H9 (cell line): ENCODE results near the gene GOLT1A. TPM values are rescaled to one million over a fixed set of nuclear protein-coding genes. Genes with fewer than 3 reads are reported as not detected.

ENCODE experiments used
- DNase-seq: peaks from one replicate; pipeline ENCODE4 v3.0.0-alpha.2; 2017
- H2AFZ ChIP-seq: one replicate; pipeline ENCODE4 v1.6.1; 2013; ENCODE audit warnings: mild to moderate bottlenecking, low read length, control low read depth, moderate library complexity
- H2AK5ac ChIP-seq: 2 replicates; pipeline ENCODE4 v1.6.1; 2013; ENCODE audit warnings: low read length, control low read depth, mixed read lengths; ENCODE audit not compliant: insufficient read length
- H2BK120ac ChIP-seq: one replicate; pipeline ENCODE4 v1.6.1; 2013; ENCODE audit warnings: low read depth, mild to moderate bottlenecking, low read length, control low read depth, inconsistent platforms; ENCODE audit not compliant: poor library complexity, severe bottlenecking
- H2BK12ac ChIP-seq: 2 replicates; pipeline ENCODE4 v1.6.1; 2013; ENCODE audit warnings: low read length, control low read depth, mixed read lengths, low read depth; ENCODE audit not compliant: insufficient read length
- H2BK15ac ChIP-seq: 2 replicates; pipeline ENCODE4 v1.6.1; 2013; ENCODE audit warnings: low read depth, low read length, control low read depth
- H2BK20ac ChIP-seq: one replicate; pipeline ENCODE4 v1.6.1; 2013; ENCODE audit warnings: low read depth, mild to moderate bottlenecking, low read length, control low read depth, inconsistent platforms; ENCODE audit not compliant: poor library complexity, severe bottlenecking
- H2BK5ac ChIP-seq: 2 replicates; pipeline ENCODE4 v1.6.1; 2013; ENCODE audit warnings: low read length, control low read depth, mixed read lengths; ENCODE audit not compliant: insufficient read length
- H3K14ac ChIP-seq: 2 replicates; pipeline ENCODE4 v1.6.1; 2013; ENCODE audit warnings: low read length, control low read depth; ENCODE audit not compliant: insufficient read depth
- H3K18ac ChIP-seq: 2 replicates; pipeline ENCODE4 v1.6.1; 2013; ENCODE audit warnings: low read depth, mild to moderate bottlenecking, mixed read lengths, low read length, control low read depth; ENCODE audit not compliant: insufficient read length
- H3K23ac ChIP-seq: 2 replicates; pipeline ENCODE4 v1.6.1; 2013; ENCODE audit warnings: low read length, control low read depth, mixed read lengths, low read depth; ENCODE audit not compliant: insufficient read length
- H3K23me2 ChIP-seq: 2 replicates; pipeline ENCODE4 v1.6.1; 2013; ENCODE audit warnings: low read depth, mild to moderate bottlenecking, mixed read lengths, low read length, control low read depth; ENCODE audit not compliant: insufficient read length, poor library complexity, severe bottlenecking
- H3K27ac ChIP-seq: 2 replicates; pipeline ENCODE4 v1.5.1; 2013; ENCODE audit warnings: low read length, control low read depth, mixed read lengths, low read depth; ENCODE audit not compliant: insufficient read length
- H3K27me3 ChIP-seq: 2 replicates; pipeline ENCODE4 v1.6.1; 2013; ENCODE audit warnings: low read length, control low read depth, inconsistent platforms; ENCODE audit not compliant: insufficient read depth
- H3K4ac ChIP-seq: 2 replicates; pipeline ENCODE4 v1.6.1; 2013; ENCODE audit warnings: low read depth, mild to moderate bottlenecking, control low read depth, inconsistent platforms, low read length, moderate library complexity
- H3K4me1 ChIP-seq: 2 replicates; pipeline ENCODE4 v1.6.1; 2013; ENCODE audit warnings: low read length, control low read depth, inconsistent platforms; ENCODE audit not compliant: insufficient read depth
- H3K4me2 ChIP-seq: 2 replicates; pipeline ENCODE4 v1.6.1; 2013; ENCODE audit warnings: low read length, control low read depth, mixed read lengths; ENCODE audit not compliant: insufficient read length, insufficient read depth
- H3K56ac ChIP-seq: 2 replicates; pipeline ENCODE4 v1.6.1; 2013; ENCODE audit warnings: low read depth, mild to moderate bottlenecking, mixed read lengths, low read length, control low read depth; ENCODE audit not compliant: insufficient read length
- H3K79me1 ChIP-seq: 2 replicates; pipeline ENCODE4 v1.6.1; 2013; ENCODE audit warnings: low read depth, mild to moderate bottlenecking, moderate library complexity, low read length, control low read depth, inconsistent platforms; ENCODE audit not compliant: insufficient read depth, poor library complexity, severe bottlenecking
- H3K79me2 ChIP-seq: 2 replicates; pipeline ENCODE4 v1.6.1; 2013; ENCODE audit warnings: low read length, control low read depth, inconsistent platforms; ENCODE audit not compliant: insufficient read depth
- H3K9ac ChIP-seq: 2 replicates; pipeline ENCODE4 v1.6.1; 2013; ENCODE audit warnings: low read length, control low read depth, mixed read lengths; ENCODE audit not compliant: insufficient read length; ENCODE audit errors: extremely low read depth
- H3K9me3 ChIP-seq: one replicate; pipeline ENCODE4 v1.6.1; 2013; ENCODE audit warnings: low read depth, low read length, inconsistent platforms; ENCODE audit not compliant: control insufficient read depth
- H3T11ph ChIP-seq: one replicate; pipeline ENCODE4 v1.6.1; 2013; ENCODE audit warnings: mild to moderate bottlenecking, low read length, control low read depth, inconsistent platforms
- H4K20me1 ChIP-seq: one replicate; pipeline ENCODE4 v1.6.1; 2013; ENCODE audit not compliant: control insufficient read depth, insufficient read length, insufficient read depth
- H4K5ac ChIP-seq: 2 replicates; pipeline ENCODE4 v1.6.1; 2013; ENCODE audit warnings: low read depth, mild to moderate bottlenecking, mixed read lengths, low read length, control low read depth; ENCODE audit not compliant: insufficient read length
- H4K8ac ChIP-seq: replicated peaks from 2 replicates; pipeline ENCODE4 v1.6.1; 2013; ENCODE audit warnings: low read length, control low read depth, mixed read lengths, low read depth; ENCODE audit not compliant: insufficient read length
- H4K91ac ChIP-seq: 2 replicates; pipeline ENCODE4 v1.6.1; 2013; ENCODE audit warnings: low read depth, mild to moderate bottlenecking, moderate library complexity, mixed read lengths, low read length, control low read depth; ENCODE audit not compliant: insufficient read length
- H3K27ac Mint-ChIP-seq, 3 experiments: 2 replicates in 2 of 3; 3 replicates in 1 of 3; pipeline ENCODE4 v1.8.0; 2020 to 2021; ENCODE audit warnings: mixed read lengths in 3 of 3, mild to moderate bottlenecking in 1 of 3, moderate library complexity in 1 of 3
- H3K27me3 Mint-ChIP-seq: 2 replicates; pipeline ENCODE4 v1.8.0; 2021; ENCODE audit warnings: low read depth, mild to moderate bottlenecking, moderate library complexity, mixed read lengths
- H3K36me3 Mint-ChIP-seq, 3 experiments: 2 replicates in 2 of 3; 3 replicates in 1 of 3; pipeline ENCODE4 v1.8.0; 2020 to 2021; ENCODE audit warnings: low read depth in 3 of 3, mixed read lengths in 3 of 3; ENCODE audit not compliant: insufficient read depth in 1 of 3
- H3K4me1 Mint-ChIP-seq, 2 experiments: 2 replicates each; pipeline ENCODE4 v1.8.0; 2020; ENCODE audit warnings: mixed read lengths in 2 of 2
- H3K4me3 Mint-ChIP-seq, 2 experiments: 2 replicates in 1 of 2; 3 replicates in 1 of 2; pipeline ENCODE4 v1.8.0; 2020 to 2021; ENCODE audit warnings: mild to moderate bottlenecking in 2 of 2, mixed read lengths in 2 of 2, moderate library complexity in 1 of 2
- H3K9me3 Mint-ChIP-seq, 2 experiments: 2 replicates in 1 of 2; 3 replicates in 1 of 2; pipeline ENCODE4 v1.8.0; 2020; ENCODE audit warnings: mild to moderate bottlenecking in 2 of 2, mixed read lengths in 2 of 2, moderate library complexity in 1 of 2
- CTCF ChIP-seq: fragments of 200-600 bp; sonication (generic); conservative IDR thresholded peaks from 3 replicates; pipeline ENCODE4 v1.8.0; 2021; ENCODE audit warnings: antibody characterized with exemption, mild to moderate bottlenecking
- WGBS: extraction: QIAGEN DNeasy Blood & Tissue Kit; methylation state at CpG from one replicate; pipeline ENCODE4 v1.1.7; 2013; ENCODE audit warnings: missing lambda C conversion rate, low lambda C conversion rate, mixed read lengths; ENCODE audit not compliant: insufficient read length; ENCODE audit errors: extremely low coverage; 5-methylcytosine and 5-hydroxymethylcytosine counted together
- total RNA-seq: library from RNA; stranded (reverse); gene quantifications from 2 replicates; pipeline ENCODE4 v1.2.1, GENCODE V29; 2021

Gene GOLT1A
- total RNA-seq, 1 experiment from 2014 or later, result 4.2 TPM

- Histone ChIP-seq H3K27me3 (no peaks in the 10 kb centered on the region), H3K23me2 (no peaks in the 10 kb centered on the region), H3K14ac (no peak overlapping the region), H3K4me1 (no peaks in the 10 kb centered on the region), H3K79me2 (no peaks in the 10 kb centered on the region), H2AK5ac (no peak overlapping the region), H2BK12ac (no peak overlapping the region), H2BK15ac (no peak overlapping the region), H3K79me1 (no peaks in the 10 kb centered on the region), H4K5ac (no peak overlapping the region), H3K4me2 (no peak overlapping the region), H4K91ac (no peak overlapping the region), H2BK120ac (no peak overlapping the region), H2AFZ (no peak overlapping the region), H3K18ac (no peak overlapping the region), H4K20me1 (no peaks in the 10 kb centered on the region), H3K27ac (no peak overlapping the region), H2BK20ac (no peak overlapping the region), H2BK5ac (no peak overlapping the region), H3K56ac (no peak overlapping the region), H3K9ac (no peak overlapping the region), H3K9me3 (no peaks in the 10 kb centered on the region), H3K4ac (no peak overlapping the region), H3K23ac (no peak overlapping the region), H3T11ph (no peak overlapping the region), H4K8ac (no peak overlapping the region)
- TF ChIP-seq CTCF, result no peak
- Mint-ChIP-seq H3K9me3 (no peaks in the 10 kb centered on the region; a peak in 1 of 5 replicates), H3K27ac (no peak overlapping the region), H3K27me3 (no peaks in the 10 kb centered on the region), H3K36me3 (peaks cover 0 to 15% (median 4%) of the 10 kb centered on the region in 3 experiments; a peak in 4 of 7 replicates), H3K4me1 (peaks cover 0 to 9% of the 10 kb centered on the region in 2 experiments; a peak in 1 of 4 replicates), H3K4me3 (no peak overlapping the region)
- WGBS, result no CpG with 5 or more reads among the region's 13 CpGs
- no peak for DNase-seq
These were observed 15.1 kb upstream of the GOLT1A start for GRCh38 chr1:204228896-204229295.
